Uterus (tissue), 2 donors: ENCODE data around the gene HAUS8.

Source experiments
- POLR2A ChIP-seq, 2 donors: fragments of 450-650 bp; IDR thresholded peaks; one replicate each; pipeline ENCODE4 v1.6.1; 2016; ENCODE audit warnings: antibody characterized with exemption in 2 of 2, mild to moderate bottlenecking in 1 of 2, moderate library complexity in 1 of 2
- TF ChIP-seq, protein P1 (sequence below), 4 experiments: fragments of 200-600 bp in 2 of 4; fragments of 450-650 bp in 2 of 4; sonication (generic) in 2 of 4; IDR thresholded peaks; one replicate each; pipeline ENCODE4 v1.5.1; 2016 to 2019; ENCODE audit warnings: antibody characterized with exemption in 4 of 4, mild to moderate bottlenecking in 2 of 4, moderate library complexity in 1 of 4

DNA sequence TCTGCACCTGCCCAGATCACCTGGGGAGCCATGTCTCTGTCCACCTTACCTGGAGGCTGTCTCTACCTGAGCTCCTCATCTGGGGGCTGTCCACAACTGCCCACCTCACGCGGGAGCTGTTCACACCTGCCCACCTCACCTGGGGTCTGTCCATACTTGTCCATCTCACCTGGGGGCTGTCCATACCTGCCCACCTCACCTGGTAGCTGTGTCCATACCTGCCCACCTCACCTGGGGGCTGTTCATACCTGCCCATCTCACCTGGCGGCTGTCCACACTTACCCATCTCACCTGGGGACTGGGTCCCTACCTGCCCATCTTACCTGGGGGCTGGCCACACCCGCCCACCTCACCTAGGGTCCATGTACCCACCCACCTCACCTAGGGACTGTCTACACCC, 38.6 kb downstream of the HAUS8 start:
- no peak for TF ChIP-seq POLR2A (IDR thresholded peaks at IDR 0.05)
- TF ChIP-seq, protein P1, sequence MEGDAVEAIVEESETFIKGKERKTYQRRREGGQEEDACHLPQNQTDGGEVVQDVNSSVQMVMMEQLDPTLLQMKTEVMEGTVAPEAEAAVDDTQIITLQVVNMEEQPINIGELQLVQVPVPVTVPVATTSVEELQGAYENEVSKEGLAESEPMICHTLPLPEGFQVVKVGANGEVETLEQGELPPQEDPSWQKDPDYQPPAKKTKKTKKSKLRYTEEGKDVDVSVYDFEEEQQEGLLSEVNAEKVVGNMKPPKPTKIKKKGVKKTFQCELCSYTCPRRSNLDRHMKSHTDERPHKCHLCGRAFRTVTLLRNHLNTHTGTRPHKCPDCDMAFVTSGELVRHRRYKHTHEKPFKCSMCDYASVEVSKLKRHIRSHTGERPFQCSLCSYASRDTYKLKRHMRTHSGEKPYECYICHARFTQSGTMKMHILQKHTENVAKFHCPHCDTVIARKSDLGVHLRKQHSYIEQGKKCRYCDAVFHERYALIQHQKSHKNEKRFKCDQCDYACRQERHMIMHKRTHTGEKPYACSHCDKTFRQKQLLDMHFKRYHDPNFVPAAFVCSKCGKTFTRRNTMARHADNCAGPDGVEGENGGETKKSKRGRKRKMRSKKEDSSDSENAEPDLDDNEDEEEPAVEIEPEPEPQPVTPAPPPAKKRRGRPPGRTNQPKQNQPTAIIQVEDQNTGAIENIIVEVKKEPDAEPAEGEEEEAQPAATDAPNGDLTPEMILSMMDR (IDR thresholded peaks at IDR 0.05), result no peak
